GM19023 (cell line): ENCODE measurements around the gene ROCK2.
"Not testable (repeated sequence)": the region's sequence is repeated elsewhere in the genome, so short reads cannot be mapped to it uniquely, and the experiment has no call there.

Experiments used
- ATAC-seq: cut with Tn5 transposase; IDR thresholded peaks from one replicate; pipeline ENCODE4 v1.9.1; 2021; ENCODE audit warnings: mild to moderate bottlenecking, moderate library complexity; ENCODE audit not compliant: unreplicated experiment

ROCK2 gene

GRCh38 chr2:11241412-11242203 is 102.8 kb downstream of the ROCK2 start:
- no peak for ATAC-seq

- ATAC-seq: no peak
Observed at GRCh38 chr2:11239666-11240462, 104.6 kb downstream of the ROCK2 start.

GRCh38 chr2:11239147-11239546 is 105.3 kb downstream of the ROCK2 start:
- no peak for ATAC-seq

GRCh38 chr2:11237122-11237521 is 107.3 kb downstream of the ROCK2 start:
- ATAC-seq: no peak

GRCh38 chr2:11236335-11236734 is 108.1 kb downstream of the ROCK2 start:
- ATAC-seq: no peak

GRCh38 chr2:11235583-11235982 is 108.9 kb downstream of the ROCK2 start:
- ATAC-seq: no peak

GRCh38 chr2:11234309-11234708 is 110.1 kb downstream of the ROCK2 start:
- no peak for ATAC-seq

- ATAC-seq: not testable (repeated sequence)
Observed at GRCh38 chr2:11231193-11231592, 113.2 kb downstream of the ROCK2 start.

GRCh38 chr2:11228692-11229091 is 115.7 kb downstream of the ROCK2 start:
- ATAC-seq: no peak

GRCh38 chr2:11227595-11227994 is 116.8 kb downstream of the ROCK2 start:
- no peak for ATAC-seq

- no peak for ATAC-seq
Observed at GRCh38 chr2:11224887-11225286, 119.5 kb downstream of the ROCK2 start.

- no peak for ATAC-seq
Observed at GRCh38 chr2:11222845-11223244, 121.6 kb downstream of the ROCK2 start.

- no peak for ATAC-seq
Observed at GRCh38 chr2:11220445-11220844, 124.0 kb downstream of the ROCK2 start.

GRCh38 chr2:11215407-11215806 is 129.0 kb downstream of the ROCK2 start:
- no peak for ATAC-seq

GRCh38 chr2:11214770-11215169 is 129.7 kb downstream of the ROCK2 start:
- ATAC-seq: no peak

- ATAC-seq: no peak
Observed at GRCh38 chr2:11213975-11214374, 130.5 kb downstream of the ROCK2 start.

- ATAC-seq: no peak
Observed at GRCh38 chr2:11213090-11213638, 131.3 kb downstream of the ROCK2 start.

GRCh38 chr2:11212645-11213044 is 131.8 kb downstream of the ROCK2 start:
- no peak for ATAC-seq

GRCh38 chr2:11208083-11208482 is 136.4 kb downstream of the ROCK2 start:
- no peak for ATAC-seq

- no peak for ATAC-seq
Observed at GRCh38 chr2:11203480-11203879, 141.0 kb downstream of the ROCK2 start.

GRCh38 chr2:11201969-11202368 is 142.5 kb downstream of the ROCK2 start:
- ATAC-seq: no peak

- ATAC-seq: no peak
Observed at GRCh38 chr2:11200651-11201050, 143.8 kb downstream of the ROCK2 start.
